ENCODE results near the gene PLSCR1.

PLSCR1 gene

DNA sequence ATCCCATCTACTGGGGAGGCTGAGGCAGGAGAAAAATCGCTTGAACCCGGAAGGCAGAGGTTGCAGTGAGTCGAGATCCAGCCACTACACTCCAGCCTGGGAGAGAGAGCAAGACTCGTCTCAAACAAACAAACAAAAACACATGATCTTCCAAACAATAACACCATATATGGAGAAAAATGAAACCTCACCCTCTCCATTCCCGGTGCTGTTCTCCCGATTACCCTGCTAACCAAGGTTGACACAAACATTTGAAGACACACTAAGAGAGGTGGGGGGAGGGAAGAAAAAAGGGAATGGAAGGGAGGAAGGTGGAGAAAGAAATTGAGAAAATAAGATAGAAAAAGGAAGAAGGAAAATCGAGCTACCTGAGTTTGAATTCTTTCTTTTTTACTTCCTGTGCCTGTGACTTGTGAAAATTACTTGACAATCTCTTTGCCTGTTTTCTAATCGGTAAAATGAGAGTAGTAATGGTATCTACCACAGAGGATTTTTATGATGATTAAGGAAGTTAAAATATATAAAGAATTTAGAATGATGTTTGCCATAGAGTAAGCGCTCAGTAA is 73.9 kb downstream of the PLSCR1 start:
- no peak for DNase-seq

DNA sequence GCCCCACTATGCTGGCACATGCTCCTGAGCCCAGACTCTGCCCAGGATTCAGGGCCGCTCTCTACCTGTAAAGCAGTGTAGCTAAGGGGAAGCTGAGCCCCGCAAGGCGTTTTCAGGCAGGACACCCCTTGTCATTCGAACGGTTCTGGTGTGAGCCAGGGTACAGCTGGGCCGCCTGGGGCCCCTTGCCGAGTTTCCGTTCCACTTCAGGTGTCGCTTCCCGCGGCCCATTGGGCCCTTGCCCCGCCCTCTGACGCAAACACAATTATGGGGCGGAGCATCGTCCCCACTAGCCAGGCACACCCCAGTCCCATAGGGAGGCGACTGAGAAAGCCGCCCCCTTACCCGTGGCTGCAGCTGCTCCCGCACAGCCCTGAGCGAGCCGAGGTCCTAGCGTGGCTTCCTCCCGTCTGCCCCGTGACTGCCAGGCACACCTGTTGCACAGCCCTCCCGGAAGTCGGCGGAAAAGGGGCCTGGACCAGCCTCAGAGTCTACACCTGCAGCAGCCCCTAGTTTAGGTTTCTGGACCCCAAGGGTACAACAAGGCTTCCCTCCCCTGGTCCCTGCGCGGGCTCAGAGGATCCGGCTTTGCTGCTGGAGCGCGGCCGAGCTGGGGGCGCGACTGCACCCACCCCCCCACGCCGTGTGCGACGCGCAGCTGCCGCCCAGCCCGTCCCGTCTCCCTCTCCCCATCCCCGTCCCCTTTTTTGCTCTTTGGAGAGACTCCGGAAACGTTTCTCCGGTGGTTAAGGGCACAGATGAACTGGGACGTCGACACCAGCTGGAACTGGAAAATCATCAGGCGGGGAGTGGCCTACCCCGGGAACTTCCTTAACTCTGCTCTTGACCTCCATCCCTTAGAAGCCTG is 75.0 kb downstream of the PLSCR1 start, which contains the start of gene PLSCR2:
TSS of gene PLSCR2 (minus strand) at position 412 of the 868 bp plus-strand sequence. CDS start 9,657 bp downstream, outside the sequence.
- DNase-seq: peak; percentile 61

DNA sequence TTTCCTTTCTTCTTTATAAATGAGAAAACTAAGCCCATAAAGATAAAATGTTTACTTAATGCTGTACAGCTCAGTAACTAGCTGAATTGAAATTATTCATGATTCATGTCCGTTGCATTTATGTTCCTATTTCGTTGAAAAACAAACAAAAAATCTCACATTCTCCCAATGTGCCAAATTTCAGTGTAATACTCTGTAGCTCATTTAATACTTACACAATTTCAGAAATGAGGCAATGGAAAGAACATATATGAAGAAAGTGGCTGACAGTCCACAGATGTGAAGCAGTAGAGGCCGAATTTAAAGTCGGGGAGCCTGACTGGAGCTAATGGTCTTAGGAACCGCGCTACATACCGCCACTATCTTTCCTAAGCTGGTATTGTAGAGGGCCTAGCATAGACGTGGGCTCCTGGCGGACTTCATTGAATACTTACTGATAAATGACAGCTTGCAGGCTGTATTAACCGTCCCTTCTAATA is 75.7 kb downstream of the PLSCR1 start:
- no peak for DNase-seq

DNA sequence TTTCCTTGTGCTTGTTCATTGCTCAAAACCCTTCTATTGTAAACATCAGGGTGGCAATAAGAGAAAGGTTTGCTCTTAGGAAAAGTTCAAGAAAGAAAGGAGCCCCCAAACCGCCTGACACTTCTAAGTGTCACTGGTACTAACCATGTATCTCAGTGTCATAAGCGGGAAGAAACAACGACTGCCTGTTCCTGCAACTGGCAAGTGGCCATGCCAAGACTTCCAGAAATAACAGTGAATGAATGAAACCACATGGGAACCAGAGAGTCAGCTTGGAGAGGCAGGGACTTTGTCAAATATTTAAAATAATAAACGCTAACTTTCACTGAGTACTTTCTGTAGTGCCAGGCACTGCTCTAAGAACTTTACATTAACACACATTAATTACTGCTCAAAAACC is 76.2 kb downstream of the PLSCR1 start:
- no peak for DNase-seq

DNA sequence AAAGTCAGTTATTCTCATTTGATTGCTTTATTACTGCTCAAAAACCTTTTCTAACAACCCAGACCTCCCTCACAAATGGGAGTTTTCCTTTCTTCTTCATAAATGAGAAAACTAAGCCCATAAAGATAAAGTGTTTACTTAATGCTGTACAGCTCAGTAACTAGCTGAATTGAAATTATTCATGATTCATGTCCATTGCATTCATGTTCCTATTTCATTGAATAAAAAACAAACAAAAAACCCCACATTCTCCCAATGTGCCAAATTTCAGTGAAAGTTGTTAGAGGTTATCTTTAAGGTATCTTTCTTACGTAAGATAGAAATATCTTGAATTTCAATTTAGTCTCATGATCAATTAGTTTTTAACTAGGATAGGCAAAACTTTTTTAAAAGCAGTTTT is 77.8 kb downstream of the PLSCR1 start:
- no peak for DNase-seq

DNA sequence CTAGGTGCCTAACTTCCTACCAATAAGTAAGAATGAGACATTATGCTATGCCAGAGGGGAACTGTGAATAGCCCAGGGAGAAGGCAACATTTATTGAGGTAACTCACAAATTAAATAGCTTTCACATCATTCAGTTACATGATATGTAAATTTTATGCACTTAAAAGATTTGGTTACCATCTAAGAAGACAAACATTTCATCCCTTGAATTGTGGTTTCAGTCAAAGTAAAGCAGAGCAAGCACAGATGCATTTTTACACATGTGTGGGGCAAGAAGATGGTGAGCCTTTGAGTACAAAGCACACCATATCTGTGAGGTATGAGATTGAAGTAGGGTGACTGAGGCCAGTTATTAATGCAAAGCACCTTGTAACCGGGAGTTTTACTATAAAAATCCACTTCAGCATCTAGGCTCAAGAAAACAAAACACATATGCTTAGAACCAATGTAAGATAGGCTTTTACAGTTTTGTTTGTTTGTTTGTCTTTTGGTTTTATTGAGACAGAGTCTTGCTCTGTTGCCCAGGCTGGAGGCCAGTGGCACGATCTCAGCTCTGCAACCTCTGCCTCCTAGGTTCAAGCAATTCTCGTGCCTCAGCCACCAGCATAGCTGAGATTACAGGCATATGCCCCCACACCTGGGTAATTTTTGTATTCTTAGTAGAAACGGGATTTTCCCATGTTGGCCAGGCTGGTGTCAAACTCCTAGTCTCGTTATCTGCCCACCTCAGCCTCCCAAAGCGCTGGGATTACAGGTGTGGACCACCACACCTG is 78.5 kb downstream of the PLSCR1 start:
- no peak for DNase-seq

All from activated T-cell treated with anti-CD3 and anti-CD28 coated beads for 4 hours (primary cell).